Measurements from ENCODE around the gene ARHGAP6.
"Not testable (repeated sequence)": the region's sequence is repeated elsewhere in the genome, so short reads cannot be mapped to it uniquely, and the experiment has no call there.

Gene ARHGAP6

GRCh38 chrX:11171956-11172355 is 493.8 kb downstream of the ARHGAP6 start:
- DNase-seq (ENCODE audit: low spot score), result no peak

GRCh38 chrX:11164433-11164832 is 501.3 kb downstream of the ARHGAP6 start:
- no peak for DNase-seq (ENCODE audit: low spot score)

- no peak for DNase-seq (ENCODE audit: low spot score)
Observed at GRCh38 chrX:11159149-11159548, 506.6 kb downstream of the ARHGAP6 start.

- no peak for DNase-seq (ENCODE audit: low spot score)
Observed at GRCh38 chrX:11151799-11152559, 513.7 kb downstream of the ARHGAP6 start.

- DNase-seq (ENCODE audit: low spot score), result no peak
Observed at GRCh38 chrX:11148401-11148800, 517.3 kb downstream of the ARHGAP6 start.

- DNase-seq (ENCODE audit: low spot score), result no peak
Observed at GRCh38 chrX:11146411-11146810, 519.3 kb downstream of the ARHGAP6 start.

- DNase-seq (ENCODE audit: low spot score), result peak; percentile 77
Observed at GRCh38 chrX:11143931-11144678, 521.6 kb downstream of the ARHGAP6 start.

- DNase-seq (ENCODE audit: low spot score), result no peak
Observed at GRCh38 chrX:11138498-11139390, 527.0 kb downstream of the ARHGAP6 start.

GRCh38 chrX:11137543-11138139 is 528.1 kb downstream of the ARHGAP6 start:
- peak; percentile 10 for DNase-seq (ENCODE audit: low spot score)

- DNase-seq (ENCODE audit: low spot score), result no peak
Observed at GRCh38 chrX:11135564-11136185, 530.0 kb downstream of the ARHGAP6 start.

- DNase-seq (ENCODE audit: low spot score), result no peak
Observed at GRCh38 chrX:11131146-11131545, 534.6 kb downstream of the ARHGAP6 start.

- no peak for DNase-seq (ENCODE audit: low spot score)
Observed at GRCh38 chrX:11130136-11130535, 535.6 kb downstream of the ARHGAP6 start.

- no peak for DNase-seq (ENCODE audit: low spot score)
Observed at GRCh38 chrX:11129534-11130105, 536.1 kb downstream of the ARHGAP6 start.

- DNase-seq (ENCODE audit: low spot score), result no peak
Observed at GRCh38 chrX:11125060-11125459, 540.7 kb downstream of the ARHGAP6 start.

- DNase-seq (ENCODE audit: low spot score), result no peak
Observed at GRCh38 chrX:11124112-11124511, 541.6 kb downstream of the ARHGAP6 start.

- DNase-seq (ENCODE audit: low spot score), result not testable (repeated sequence)
Observed at GRCh38 chrX:11123087-11123486, 542.6 kb downstream of the ARHGAP6 start.

GRCh38 chrX:11119313-11119943 is 546.3 kb downstream of the ARHGAP6 start:
- no peak for DNase-seq (ENCODE audit: low spot score)

GRCh38 chrX:11117745-11118144 is 548.0 kb downstream of the ARHGAP6 start:
- DNase-seq (ENCODE audit: low spot score), result no peak

- no peak for DNase-seq (ENCODE audit: low spot score)
Observed at GRCh38 chrX:11113731-11114130, 552.0 kb downstream of the ARHGAP6 start.

- DNase-seq (ENCODE audit: low spot score), result no peak
Observed at GRCh38 chrX:11111947-11112346, 553.8 kb downstream of the ARHGAP6 start.

All from activated CD4-positive, alpha-beta T cell treated with anti-CD3 and anti-CD28 coated beads, Interleukin-2, Interleukin-4, amounts not matched to agents 100 ng/mL and 50 ng/mL, durations not matched to agents 16 hours and 8 hours (primary cell).